Dendritic cell treated with granulocyte-macrophage colony-stimulating factor and Interleukin-4, amounts not matched to agents 40 ng/mL and 50 ng/mL, for 4 days (primary cell): ENCODE measurements around the gene KRT77.
"Not testable (repeated sequence)": the region's sequence is repeated elsewhere in the genome, so short reads cannot be mapped to it uniquely, and the experiment has no call there.

ENCODE experiments used
- H3K27ac Mint-ChIP-seq: one replicate; pipeline ENCODE4 v1.8.0; 2022; ENCODE audit warnings: mild to moderate bottlenecking, mixed read lengths
- H3K27me3 Mint-ChIP-seq: one replicate; pipeline ENCODE4 v1.8.0; 2022; ENCODE audit warnings: mild to moderate bottlenecking, mixed read lengths
- H3K36me3 Mint-ChIP-seq: one replicate; pipeline ENCODE4 v1.8.0; 2022; ENCODE audit warnings: low read depth, mixed read lengths
- H3K4me1 Mint-ChIP-seq: one replicate; pipeline ENCODE4 v1.8.0; 2022; ENCODE audit warnings: low read depth, mixed read lengths
- H3K4me3 Mint-ChIP-seq: one replicate; pipeline ENCODE4 v1.8.0; 2022; ENCODE audit warnings: mild to moderate bottlenecking, moderate library complexity, mixed read lengths
- H3K9me3 Mint-ChIP-seq: one replicate; pipeline ENCODE4 v1.8.0; 2022; ENCODE audit warnings: mixed read lengths
- intact Hi-C: fragments of 100-400 bp; cut with micrococcal nuclease; formaldehyde crosslinking; loops from one replicate; pipeline ENCODE4 v1.15.0; 2022

Gene KRT77

GRCh38 chr12:52713960-52714886 is 10.9 kb upstream of the KRT77 start:
- Mint-ChIP-seq H3K27me3 (peaks cover 45% of the 10 kb centered on the region), H3K4me3 (peak overlapping the region; percentile 18), H3K4me1 (peaks cover 8% of the 10 kb centered on the region), H3K27ac (no peak overlapping the region), H3K36me3 (no peaks in the 10 kb centered on the region), H3K9me3 (no peaks in the 10 kb centered on the region)
- intact Hi-C loops: no loop called here

DNA sequence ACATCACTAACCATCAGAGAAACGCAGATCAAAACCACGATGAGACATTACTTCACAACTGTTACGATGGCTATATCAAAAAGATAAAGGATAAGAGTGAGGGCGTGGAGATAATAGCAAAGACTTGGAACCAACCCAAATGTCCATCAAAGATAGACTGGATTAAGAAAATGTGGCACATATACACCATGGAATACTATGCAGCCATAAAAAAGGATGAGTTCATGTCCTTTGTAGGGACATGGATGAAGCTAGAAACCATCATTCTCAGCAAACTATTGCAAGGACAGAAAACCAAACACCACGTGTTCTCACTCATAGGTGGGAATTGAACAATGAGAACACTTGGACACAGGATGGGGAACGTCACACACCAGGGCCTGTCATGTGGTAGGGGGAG is 8.8 kb upstream of the KRT77 start:
- H3K4me1 Mint-ChIP-seq, H3K9me3 Mint-ChIP-seq, H3K27ac Mint-ChIP-seq, H3K36me3 Mint-ChIP-seq, intact Hi-C loops, H3K4me3 Mint-ChIP-seq: not testable (repeated sequence)
- H3K27me3 Mint-ChIP-seq: peaks cover 45% of the 10 kb centered on the region

- Mint-ChIP-seq H3K27ac (no peak overlapping the region), H3K4me3 (no peak overlapping the region), H3K27me3 (peaks cover 32% of the 10 kb centered on the region), H3K9me3 (no peaks in the 10 kb centered on the region), H3K4me1 (peaks cover 8% of the 10 kb centered on the region), H3K36me3 (no peaks in the 10 kb centered on the region)
- intact Hi-C loops: loop anchor here (2.0 kb wide), 1 partner anchor 28 kb away; no protein-coding TSS in a partner anchor
These were observed 7.4 kb upstream of the KRT77 start for GRCh38 chr12:52710730-52711129.

DNA sequence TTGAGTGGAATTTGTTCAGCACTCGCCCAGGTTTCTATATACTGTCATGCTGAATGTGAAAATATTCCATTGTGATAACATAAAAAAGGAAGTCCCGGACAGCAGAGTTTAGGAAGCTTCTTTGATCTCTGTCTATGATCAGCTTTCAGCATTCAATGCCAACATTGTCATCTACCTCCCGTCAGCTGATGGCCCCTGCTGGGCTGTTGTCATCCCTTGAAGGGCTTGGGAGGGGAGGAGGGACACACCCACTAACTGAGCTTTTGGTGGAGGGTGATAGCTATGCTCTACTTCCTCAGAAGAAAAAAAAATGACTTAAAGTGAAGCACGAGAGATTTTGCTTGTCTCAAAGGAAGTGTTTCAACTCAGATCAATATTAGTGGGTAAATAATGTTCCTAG is 4.7 kb upstream of the KRT77 start:
- Mint-ChIP-seq H3K27ac (no peak overlapping the region), H3K4me1 (no peaks in the 10 kb centered on the region), H3K36me3 (no peaks in the 10 kb centered on the region), H3K9me3 (no peaks in the 10 kb centered on the region), H3K4me3 (no peak overlapping the region), H3K27me3 (peaks cover 10% of the 10 kb centered on the region)
- intact Hi-C loops: no loop called here

- Mint-ChIP-seq H3K4me3 (no peak overlapping the region), H3K4me1 (no peaks in the 10 kb centered on the region), H3K9me3 (no peaks in the 10 kb centered on the region), H3K27me3 (peaks cover 7% of the 10 kb centered on the region), H3K36me3 (no peaks in the 10 kb centered on the region), H3K27ac (no peak overlapping the region)
- intact Hi-C loops: no loop called here
These were observed 1.1 kb upstream of the KRT77 start for GRCh38 chr12:52704464-52704863.

- Mint-ChIP-seq H3K4me3 (no peak overlapping the region), H3K27me3 (peaks cover 7% of the 10 kb centered on the region), H3K27ac (no peak overlapping the region), H3K36me3 (no peaks in the 10 kb centered on the region), H3K4me1 (no peaks in the 10 kb centered on the region), H3K9me3 (no peaks in the 10 kb centered on the region)
- intact Hi-C loops: no loop called here
These were observed 554 bp upstream of the KRT77 start for GRCh38 chr12:52703878-52704277.

DNA sequence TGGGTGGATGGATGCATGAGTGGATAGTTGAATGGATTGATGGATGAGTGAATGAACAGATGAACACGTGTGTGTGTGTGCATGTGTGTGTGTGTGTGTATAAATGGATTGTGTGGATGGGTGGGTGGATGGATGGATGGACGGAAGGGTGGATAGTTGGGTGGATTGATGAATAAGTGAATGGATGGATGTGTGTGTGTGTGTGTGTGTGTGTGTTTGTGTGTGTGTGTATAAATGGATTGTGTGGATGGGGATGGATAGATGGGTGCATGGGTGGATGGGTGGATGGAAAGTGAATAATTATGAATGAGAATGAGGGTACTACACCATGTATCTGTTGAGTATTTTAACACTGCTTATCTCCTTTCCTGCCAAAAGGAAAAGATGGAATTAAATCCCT is 986 bp downstream of the KRT77 start:
- H3K27ac Mint-ChIP-seq: no peak overlapping the region
- H3K4me1 Mint-ChIP-seq: no peaks in the 10 kb centered on the region
- no peaks in the 10 kb centered on the region for H3K9me3 Mint-ChIP-seq
- no peaks in the 10 kb centered on the region for H3K36me3 Mint-ChIP-seq
- intact Hi-C loops: no loop called here
- no peak overlapping the region for H3K4me3 Mint-ChIP-seq
- H3K27me3 Mint-ChIP-seq: peaks cover 11% of the 10 kb centered on the region

GRCh38 chr12:52701281-52701680 is 2.0 kb downstream of the KRT77 start:
- Mint-ChIP-seq H3K9me3 (no peaks in the 10 kb centered on the region), H3K27ac (no peak overlapping the region), H3K4me3 (no peak overlapping the region), H3K36me3 (no peaks in the 10 kb centered on the region), H3K27me3 (peaks cover 11% of the 10 kb centered on the region), H3K4me1 (no peaks in the 10 kb centered on the region)
- intact Hi-C loops: no loop called here

DNA sequence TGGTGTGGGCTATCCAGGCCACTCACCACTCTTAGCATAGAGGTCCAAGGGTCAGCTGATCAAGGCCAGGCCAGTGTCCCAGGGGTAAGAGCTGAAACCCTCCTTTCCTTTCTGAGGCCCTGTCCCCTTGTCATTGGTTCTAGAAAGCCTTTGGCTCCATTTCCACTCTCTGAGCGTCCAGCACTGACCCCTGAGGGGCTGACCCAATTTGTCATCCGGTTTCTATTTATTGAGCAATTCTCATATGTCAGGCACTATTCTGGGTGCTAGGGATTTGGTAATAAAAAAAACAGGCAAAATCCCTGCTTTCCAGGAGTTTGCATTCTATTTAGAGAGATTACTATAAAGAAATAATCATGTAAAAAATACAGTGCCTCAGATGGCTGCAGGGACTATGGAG is 3.4 kb downstream of the KRT77 start:
- intact Hi-C loops: no loop called here
- H3K36me3 Mint-ChIP-seq: no peaks in the 10 kb centered on the region
- no peak overlapping the region for H3K4me3 Mint-ChIP-seq
- peaks cover 11% of the 10 kb centered on the region for H3K27me3 Mint-ChIP-seq
- H3K9me3 Mint-ChIP-seq: no peaks in the 10 kb centered on the region
- H3K4me1 Mint-ChIP-seq: no peaks in the 10 kb centered on the region
- no peak overlapping the region for H3K27ac Mint-ChIP-seq

DNA sequence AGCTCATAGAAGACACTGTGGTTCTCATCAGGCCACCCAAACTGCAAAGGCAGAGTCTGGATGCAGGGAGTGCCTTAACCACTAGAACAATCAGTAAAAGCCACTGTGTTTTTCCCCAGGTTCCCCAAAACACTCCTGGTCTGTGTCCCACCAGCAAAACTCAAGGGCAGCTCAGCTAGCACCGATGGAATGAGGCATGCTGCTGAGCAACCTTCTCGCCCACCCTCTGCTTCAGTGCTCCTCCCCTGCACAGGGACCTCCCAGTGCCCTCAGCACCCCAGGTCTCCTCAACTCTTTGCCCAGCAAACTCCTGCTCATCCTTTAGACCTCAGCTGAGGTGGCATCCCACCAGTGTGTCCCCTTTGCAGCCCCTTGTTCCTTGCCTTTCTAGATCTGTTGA is 4.0 kb downstream of the KRT77 start:
- H3K27ac Mint-ChIP-seq: no peak overlapping the region

DNA sequence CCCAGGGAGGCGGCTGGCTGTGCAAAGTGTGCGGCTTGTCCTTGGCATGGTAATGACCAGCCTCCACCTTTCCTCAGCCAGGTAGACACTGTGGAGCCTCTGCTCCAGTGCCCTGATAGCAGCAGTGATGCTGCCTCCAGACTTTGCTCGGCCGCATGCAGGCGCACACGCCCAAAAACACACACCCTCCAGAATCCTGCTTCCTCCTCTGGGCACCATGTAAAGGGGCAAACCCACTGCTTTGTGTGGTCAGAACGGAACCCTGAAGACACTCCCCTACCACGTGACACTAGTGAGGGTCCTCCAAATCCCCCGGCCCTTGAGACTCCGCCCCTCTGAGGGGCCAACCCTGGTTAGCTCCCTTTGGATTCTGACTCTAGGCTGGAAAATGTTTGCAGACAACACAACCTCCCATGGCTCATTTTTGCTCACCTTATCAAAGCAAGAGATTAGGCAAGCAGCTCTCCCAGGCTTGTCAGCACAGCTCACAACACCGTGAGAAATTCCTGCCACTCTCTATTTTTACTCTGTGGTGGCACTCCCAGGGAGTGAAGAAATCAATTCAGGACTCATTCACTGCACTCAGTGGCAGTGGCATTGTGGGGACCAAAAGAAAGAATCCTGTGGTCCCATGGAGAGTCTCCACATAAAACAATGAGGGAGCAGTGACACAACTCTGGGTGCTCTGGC is 4.5 kb downstream of the KRT77 start:
- Mint-ChIP-seq H3K27ac (no peak overlapping the region), H3K4me3 (no peak overlapping the region), H3K9me3 (no peaks in the 10 kb centered on the region), H3K4me1 (no peaks in the 10 kb centered on the region), H3K27me3 (peaks cover 11% of the 10 kb centered on the region), H3K36me3 (no peaks in the 10 kb centered on the region)
- intact Hi-C loops: no loop called here

More for the DNA sequence above, 4.0 kb downstream of the KRT77 start:
- peaks cover 11% of the 10 kb centered on the region for H3K27me3 Mint-ChIP-seq
- H3K4me3 Mint-ChIP-seq: no peak overlapping the region
- H3K36me3 Mint-ChIP-seq: no peaks in the 10 kb centered on the region
- H3K4me1 Mint-ChIP-seq: no peaks in the 10 kb centered on the region
- H3K9me3 Mint-ChIP-seq: no peaks in the 10 kb centered on the region
- intact Hi-C loops: no loop called here

DNA sequence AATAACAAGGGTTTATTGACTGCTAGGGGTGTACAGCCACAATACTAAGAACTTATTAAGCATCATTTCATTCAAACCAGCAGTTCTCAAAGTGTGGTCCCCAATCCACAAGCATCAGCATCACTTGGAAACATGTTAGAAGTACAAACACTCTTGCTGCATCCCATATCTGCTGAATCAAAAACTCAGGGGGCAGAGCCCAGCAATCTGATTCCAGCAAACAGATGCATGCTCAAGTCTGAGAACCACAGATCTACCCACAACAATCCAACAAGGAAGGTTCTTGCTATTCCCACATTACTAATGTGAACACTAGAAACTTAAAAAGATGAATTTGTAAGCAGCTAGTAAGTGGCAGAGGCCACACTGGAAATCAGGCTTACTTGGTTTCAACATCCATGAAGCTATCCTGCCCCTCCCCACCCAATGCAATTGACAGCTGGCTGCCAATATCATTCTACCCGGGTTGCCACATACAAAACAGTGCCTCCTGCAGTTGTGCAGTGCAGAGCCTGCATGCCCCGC is 6.2 kb downstream of the KRT77 start:
- Mint-ChIP-seq H3K27ac (no peak overlapping the region), H3K9me3 (no peaks in the 10 kb centered on the region), H3K27me3 (peaks cover 15% of the 10 kb centered on the region), H3K4me3 (no peak overlapping the region), H3K4me1 (no peaks in the 10 kb centered on the region), H3K36me3 (no peaks in the 10 kb centered on the region)
- intact Hi-C loops: no loop called here

DNA sequence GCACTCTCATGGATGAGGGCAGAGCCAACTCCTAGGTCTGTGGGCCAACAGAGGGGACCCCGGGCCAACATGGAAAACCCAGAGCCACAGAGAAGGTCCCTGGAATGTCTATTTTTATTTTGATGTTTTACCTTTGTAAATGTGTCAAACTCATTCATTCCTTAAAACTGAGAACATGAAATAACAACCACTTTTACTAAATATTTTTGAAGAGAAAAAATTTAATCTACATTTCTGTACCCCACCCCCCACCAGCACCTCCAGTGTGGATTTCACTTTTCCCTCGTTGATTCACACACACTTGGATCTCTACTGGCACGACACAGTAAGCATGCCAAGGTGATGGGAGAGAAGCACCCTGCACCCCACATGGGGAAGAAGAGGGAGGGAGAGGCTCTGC is 6.7 kb downstream of the KRT77 start:
- Mint-ChIP-seq H3K9me3 (no peaks in the 10 kb centered on the region), H3K27me3 (peaks cover 20% of the 10 kb centered on the region), H3K36me3 (no peaks in the 10 kb centered on the region), H3K27ac (no peak overlapping the region), H3K4me3 (no peak overlapping the region), H3K4me1 (no peaks in the 10 kb centered on the region)
- intact Hi-C loops: no loop called here

GRCh38 chr12:52695039-52695438 is 8.3 kb downstream of the KRT77 start:
- H3K4me1 Mint-ChIP-seq: peaks cover 9% of the 10 kb centered on the region
- H3K36me3 Mint-ChIP-seq: no peaks in the 10 kb centered on the region
- H3K27ac Mint-ChIP-seq: no peak overlapping the region
- H3K4me3 Mint-ChIP-seq: no peak overlapping the region
- intact Hi-C loops: no loop called here
- no peaks in the 10 kb centered on the region for H3K9me3 Mint-ChIP-seq
- peaks cover 33% of the 10 kb centered on the region for H3K27me3 Mint-ChIP-seq
